Gastrocnemius medialis (tissue), 4 donors: ENCODE results near the gene NANOS3.

ENCODE experiments used
- CTCF ChIP-seq, 5 experiments: fragments of 450-650 bp in 3 of 5; fragments of 200-600 bp in 2 of 5; sonication (generic) in 2 of 5; IDR thresholded peaks in 4 of 5; conservative IDR thresholded peaks in 1 of 5; 1 replicate in 4 of 5; 2 replicates in 1 of 5; pipeline ENCODE4 v1.5.1; 2016 to 2019; ENCODE audit warnings: antibody characterized with exemption in 5 of 5, mild to moderate bottlenecking in 3 of 5, moderate library complexity in 3 of 5
- POLR2A ChIP-seq, 2 donors: fragments of 450-650 bp; IDR thresholded peaks; one replicate each; pipeline ENCODE4 v1.6.1; 2017; ENCODE audit warnings: antibody characterized with exemption in 2 of 2, mild to moderate bottlenecking in 2 of 2, moderate library complexity in 2 of 2

GRCh38 chr19:13873834-13874515 is 3.0 kb upstream of the NANOS3 start:
- TF ChIP-seq CTCF (IDR thresholded peaks at IDR 0.05 in 4 of 5, conservative IDR thresholded peaks at IDR 0.05 in 1 of 5) = no peak
- TF ChIP-seq POLR2A (IDR thresholded peaks at IDR 0.05) = no peak
